Amygdala (tissue), 56 donors: ENCODE data around the gene PPFIBP2.

Experiments
- DNase-seq, 56 donors: peaks; one replicate each; lab custom pipeline; 2025; lab: John Stamatoyannopoulos, UW

The PPFIBP2 gene

GRCh38 chr11:7524462-7525235 is 10.8 kb downstream of the PPFIBP2 start:
- no peak for DNase-seq

GRCh38 chr11:7525424-7525823 is 11.6 kb downstream of the PPFIBP2 start:
- DNase-seq, result no peak

- DNase-seq, result no peak
Observed at GRCh38 chr11:7527029-7527428, 13.2 kb downstream of the PPFIBP2 start.

GRCh38 chr11:7528514-7529049 is 14.8 kb downstream of the PPFIBP2 start:
- DNase-seq, result no peak

GRCh38 chr11:7530013-7530640 is 16.3 kb downstream of the PPFIBP2 start:
- no peak for DNase-seq

- DNase-seq, result no peak
Observed at GRCh38 chr11:7531011-7531410, 17.2 kb downstream of the PPFIBP2 start.

- no peak for DNase-seq
Observed at GRCh38 chr11:7532405-7533145, 18.8 kb downstream of the PPFIBP2 start.

GRCh38 chr11:7533199-7534041 is 19.6 kb downstream of the PPFIBP2 start:
- no peak for DNase-seq

GRCh38 chr11:7534042-7534378 is 20.2 kb downstream of the PPFIBP2 start:
- DNase-seq, result no peak

GRCh38 chr11:7536100-7536499 is 22.3 kb downstream of the PPFIBP2 start:
- DNase-seq, result no peak

- no peak for DNase-seq
Observed at GRCh38 chr11:7537265-7537664, 23.5 kb downstream of the PPFIBP2 start.

GRCh38 chr11:7538031-7538430 is 24.2 kb downstream of the PPFIBP2 start:
- no peak for DNase-seq

- no peak for DNase-seq
Observed at GRCh38 chr11:7538466-7539454, 25.0 kb downstream of the PPFIBP2 start.

- no peak for DNase-seq
Observed at GRCh38 chr11:7540830-7541555, 27.2 kb downstream of the PPFIBP2 start.

- DNase-seq, result no peak
Observed at GRCh38 chr11:7543302-7543701, 29.5 kb downstream of the PPFIBP2 start.

GRCh38 chr11:7544021-7544420 is 30.2 kb downstream of the PPFIBP2 start:
- no peak for DNase-seq

GRCh38 chr11:7545611-7546010 is 31.8 kb downstream of the PPFIBP2 start:
- DNase-seq, result no peak

GRCh38 chr11:7546324-7546791 is 32.6 kb downstream of the PPFIBP2 start:
- DNase-seq, result no peak
